HFF-Myc (cell line): ENCODE measurements around the gene PECR.

ENCODE experiments used
- DNase-seq: peaks from one replicate; pipeline ENCODE4 v3.0.0-alpha.2; 2011; ENCODE audit warnings: low read depth; ENCODE audit errors: extremely low read depth
- H3K4me3 ChIP-seq: replicated peaks from 2 replicates; pipeline ENCODE4 v1.5.1; 2011; ENCODE audit warnings: low read depth, mild to moderate bottlenecking, control low read depth, low read length
- TF ChIP-seq, protein P1 (sequence below): IDR thresholded peaks from 2 replicates; pipeline ENCODE4 v1.5.1; 2012; ENCODE audit warnings: mild to moderate bottlenecking, low read depth, low read length, control low read depth; ENCODE audit errors: missing control alignments

The PECR gene

GRCh38 chr2:216064665-216065064, 16.9 kb downstream of the PECR start:
- no peak for DNase-seq
- no peak overlapping the region for H3K4me3 ChIP-seq
- TF ChIP-seq, protein P1, sequence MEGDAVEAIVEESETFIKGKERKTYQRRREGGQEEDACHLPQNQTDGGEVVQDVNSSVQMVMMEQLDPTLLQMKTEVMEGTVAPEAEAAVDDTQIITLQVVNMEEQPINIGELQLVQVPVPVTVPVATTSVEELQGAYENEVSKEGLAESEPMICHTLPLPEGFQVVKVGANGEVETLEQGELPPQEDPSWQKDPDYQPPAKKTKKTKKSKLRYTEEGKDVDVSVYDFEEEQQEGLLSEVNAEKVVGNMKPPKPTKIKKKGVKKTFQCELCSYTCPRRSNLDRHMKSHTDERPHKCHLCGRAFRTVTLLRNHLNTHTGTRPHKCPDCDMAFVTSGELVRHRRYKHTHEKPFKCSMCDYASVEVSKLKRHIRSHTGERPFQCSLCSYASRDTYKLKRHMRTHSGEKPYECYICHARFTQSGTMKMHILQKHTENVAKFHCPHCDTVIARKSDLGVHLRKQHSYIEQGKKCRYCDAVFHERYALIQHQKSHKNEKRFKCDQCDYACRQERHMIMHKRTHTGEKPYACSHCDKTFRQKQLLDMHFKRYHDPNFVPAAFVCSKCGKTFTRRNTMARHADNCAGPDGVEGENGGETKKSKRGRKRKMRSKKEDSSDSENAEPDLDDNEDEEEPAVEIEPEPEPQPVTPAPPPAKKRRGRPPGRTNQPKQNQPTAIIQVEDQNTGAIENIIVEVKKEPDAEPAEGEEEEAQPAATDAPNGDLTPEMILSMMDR = no peak

GRCh38 chr2:216064014-216064630, 17.5 kb downstream of the PECR start:
- TF ChIP-seq, protein P1 = no peak
- DNase-seq = no peak
- no peak overlapping the region for H3K4me3 ChIP-seq

DNA sequence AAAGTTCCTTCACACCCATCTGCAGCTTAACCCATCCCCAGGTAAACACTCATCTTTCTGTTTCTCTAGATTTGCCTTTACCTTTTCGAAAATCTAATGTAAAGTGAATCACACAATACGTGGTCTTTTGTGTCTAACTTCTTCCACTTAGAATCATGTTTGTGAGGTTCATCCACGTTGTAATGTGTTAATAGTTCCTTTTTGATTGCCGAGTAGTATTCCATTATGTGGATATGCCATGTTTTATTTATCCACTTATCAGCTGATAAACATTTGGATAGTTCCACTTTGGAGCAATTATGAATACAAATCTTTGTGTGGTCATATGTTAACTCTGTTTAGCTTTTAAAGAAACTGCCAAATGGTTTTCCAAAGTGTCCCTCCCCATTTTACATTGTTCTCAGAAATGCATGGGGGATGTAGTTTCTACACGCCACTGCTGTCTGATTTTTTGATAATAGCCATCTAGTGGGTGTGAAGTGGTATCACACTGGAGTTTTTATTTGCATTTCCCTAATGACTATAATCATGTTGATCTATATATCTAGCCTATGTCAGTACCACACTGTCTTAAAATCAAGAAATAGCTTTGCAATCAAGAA, 22.3 kb downstream of the PECR start:
- TF ChIP-seq, protein P1 = no peak
- H3K4me3 ChIP-seq = no peak overlapping the region
- no peak for DNase-seq

GRCh38 chr2:216057688-216058193, 23.9 kb downstream of the PECR start:
- DNase-seq = no peak

DNA sequence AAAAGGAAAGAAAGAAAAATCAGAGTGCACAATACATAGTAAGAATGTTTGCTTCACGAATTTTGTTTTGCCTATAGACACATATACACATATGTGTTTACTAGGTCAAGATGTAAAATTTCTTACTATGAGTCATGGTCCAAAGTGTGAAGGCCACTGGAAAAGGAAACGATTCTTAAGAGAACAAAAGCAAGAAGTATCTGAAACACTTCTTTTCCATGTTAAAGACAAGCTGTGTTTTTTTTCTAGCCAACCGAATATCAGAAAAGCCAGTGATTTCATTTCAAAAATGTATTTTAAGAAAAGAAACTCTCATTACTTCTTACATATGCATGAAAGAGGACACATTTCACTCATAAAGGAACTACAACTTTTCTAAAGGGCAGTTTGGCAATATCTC, 24.9 kb downstream of the PECR start:
- H3K4me3 ChIP-seq = no peak overlapping the region
- TF ChIP-seq, protein P1 = no peak
- DNase-seq = no peak

More at GRCh38 chr2:216057688-216058193, 23.9 kb downstream of the PECR start:
- no peak overlapping the region for H3K4me3 ChIP-seq
- TF ChIP-seq, protein P1 = no peak

DNA sequence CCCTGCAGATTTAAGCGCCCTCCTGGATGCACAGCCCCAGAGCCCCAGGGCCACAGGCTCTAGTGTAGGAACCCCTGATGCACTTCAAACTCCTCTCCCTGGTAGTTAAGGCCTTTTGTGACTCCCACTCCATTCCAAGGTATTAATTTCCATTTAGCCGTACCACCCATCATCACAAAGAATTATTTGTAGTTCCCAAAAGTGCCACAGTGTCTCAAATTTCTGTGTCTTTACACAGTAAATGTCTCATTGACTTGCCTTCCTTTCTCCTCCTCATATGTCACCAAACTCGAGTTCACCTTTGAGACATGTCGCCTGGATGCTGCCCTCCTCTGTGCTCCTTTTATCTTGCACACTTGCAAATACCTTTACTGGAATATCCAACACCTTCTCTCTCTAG, 25.9 kb downstream of the PECR start:
- TF ChIP-seq, protein P1 = no peak

GRCh38 chr2:216052420-216052819, 29.2 kb downstream of the PECR start:
- H3K4me3 ChIP-seq = no peak overlapping the region
- TF ChIP-seq, protein P1 = no peak
- no peak for DNase-seq

More for the DNA sequence above, 25.9 kb downstream of the PECR start:
- H3K4me3 ChIP-seq = no peak overlapping the region
- no peak for DNase-seq
